A549 (cell line): ENCODE measurements around the gene GPX4.

Source experiments
- CHD2 ChIP-seq: fragments of 150-350 bp; IDR thresholded peaks from 2 replicates; pipeline ENCODE4 v1.6.1; 2014; ENCODE audit warnings: low read length; ENCODE audit not compliant: partially characterized antibody
- CTCF ChIP-seq: fragments of >200 bp; sonication (Bioruptor Twin); formaldehyde crosslinking; IDR thresholded peaks from 3 replicates; pipeline ENCODE4 v1.5.1; 2016
- EP300 ChIP-seq, 2 experiments: fragments of >200 bp; sonication (Bioruptor Twin); formaldehyde crosslinking; IDR thresholded peaks; 2 replicates in 1 of 2; 3 replicates in 1 of 2; pipeline ENCODE4 v1.6.1; 2016 to 2017
- HMGXB4 ChIP-seq: fragments of 250-450 bp; sonication (Bioruptor Pico); IDR thresholded peaks from 2 replicates; pipeline ENCODE4 v1.5.0; 2021; ENCODE audit warnings: mild to moderate bottlenecking, moderate library complexity, borderline replicate concordance
- HOXB13 ChIP-seq: fragments of 250-450 bp; sonication (Bioruptor Pico); IDR thresholded peaks from 2 replicates; pipeline ENCODE4 v1.5.0; 2020; ENCODE audit warnings: low read depth, mild to moderate bottlenecking, moderate library complexity
- HOXB5 ChIP-seq: fragments of 250-450 bp; sonication (Bioruptor Pico); IDR thresholded peaks from 2 replicates; pipeline ENCODE4 v1.5.0; 2020; ENCODE audit warnings: mild to moderate bottlenecking, moderate library complexity
- JUNB ChIP-seq: fragments of >200 bp; sonication (Bioruptor Twin); formaldehyde crosslinking; IDR thresholded peaks from 2 replicates; pipeline ENCODE4 v1.6.1; 2016
- PHF8 ChIP-seq: fragments of 200-600 bp; sonication (generic); IDR thresholded peaks from 2 replicates; pipeline ENCODE4 v1.6.1; 2016; ENCODE audit warnings: low read depth, mild to moderate bottlenecking, antibody characterized with exemption, moderate library complexity, borderline replicate concordance
- POLR2A ChIP-seq: IDR thresholded peaks from 2 replicates; pipeline ENCODE4 v1.6.1; 2012; ENCODE audit warnings: mild to moderate bottlenecking, low read length
- REST ChIP-seq: fragments of 200-600 bp; sonication (generic); IDR thresholded peaks from 2 replicates; pipeline ENCODE4 v1.6.1; 2016; ENCODE audit warnings: antibody characterized with exemption, mild to moderate bottlenecking, moderate library complexity
- ZSCAN20 ChIP-seq: fragments of 250-450 bp; sonication (Bioruptor Pico); IDR thresholded peaks from 2 replicates; pipeline ENCODE4 v1.8.0; 2022; ENCODE audit warnings: mild to moderate bottlenecking, moderate library complexity

GRCh38 chr19:1105008-1105872, 1.4 kb downstream of the GPX4 start:
- no peak for TF ChIP-seq CTCF
- no peak for TF ChIP-seq CHD2
- TF ChIP-seq POLR2A, result no peak
- TF ChIP-seq HMGXB4, result no peak
- no peak for TF ChIP-seq JUNB
- TF ChIP-seq ZSCAN20 (CRISPR knock-in tag), result no peak
- no peak for TF ChIP-seq EP300 (IDR thresholded peaks at IDR 0.05)
- TF ChIP-seq HOXB13 (CRISPR knock-in tag), result no peak
- TF ChIP-seq PHF8, result no peak
- TF ChIP-seq HOXB5, result no peak
- no peak for TF ChIP-seq REST
